Skeletal muscle tissue (tissue), 4 donors: Measurements from ENCODE around the gene ADAMTSL2. TPM values are rescaled to one million over a fixed set of nuclear protein-coding genes. Genes with fewer than 3 reads are reported as not detected.

Source experiments
- H3K27ac ChIP-seq: one replicate; pipeline ENCODE4 v1.7.0; 2013; ENCODE audit warnings: mild to moderate bottlenecking, low read depth, low read length, inconsistent platforms
- H3K27me3 ChIP-seq, 3 donors: one replicate each; pipeline ENCODE4 v1.7.0; 2013; ENCODE audit warnings: low read length in 3 of 3; ENCODE audit not compliant: control insufficient read depth in 3 of 3, insufficient read depth in 3 of 3
- H3K36me3 ChIP-seq, 3 donors: one replicate each; pipeline ENCODE4 v1.7.0; 2013; ENCODE audit warnings: low read length in 3 of 3; ENCODE audit not compliant: control insufficient read depth in 3 of 3, insufficient read depth in 3 of 3
- H3K4me1 ChIP-seq, 3 donors: one replicate each; pipeline ENCODE4 v1.7.0; 2013; ENCODE audit warnings: low read length in 3 of 3, mild to moderate bottlenecking in 3 of 3; ENCODE audit not compliant: control insufficient read depth in 3 of 3, insufficient read depth in 3 of 3
- H3K4me3 ChIP-seq, 3 donors: one replicate each; pipeline ENCODE4 v1.7.0; 2013; ENCODE audit warnings: low read length in 3 of 3
- H3K9ac ChIP-seq, 3 donors: one replicate each; pipeline ENCODE4 v1.7.0; 2013; ENCODE audit warnings: low read length in 3 of 3, mild to moderate bottlenecking in 3 of 3, moderate library complexity in 2 of 3, low read depth in 1 of 3
- H3K9me3 ChIP-seq, 3 donors: one replicate each; pipeline ENCODE4 v1.7.0; 2013; ENCODE audit warnings: low read length in 3 of 3; ENCODE audit not compliant: control insufficient read depth in 3 of 3
- total RNA-seq: library from RNA; depleted of rRNA; stranded (reverse); fragments of >200 nt; gene quantifications from one replicate; pipeline ENCODE4 v1.2.3, GENCODE V29; 2014
- donor health status: Osteomylitis.

Gene ADAMTSL2
- total RNA-seq, 1 donor from 2014 or later: 4.7 TPM

DNA sequence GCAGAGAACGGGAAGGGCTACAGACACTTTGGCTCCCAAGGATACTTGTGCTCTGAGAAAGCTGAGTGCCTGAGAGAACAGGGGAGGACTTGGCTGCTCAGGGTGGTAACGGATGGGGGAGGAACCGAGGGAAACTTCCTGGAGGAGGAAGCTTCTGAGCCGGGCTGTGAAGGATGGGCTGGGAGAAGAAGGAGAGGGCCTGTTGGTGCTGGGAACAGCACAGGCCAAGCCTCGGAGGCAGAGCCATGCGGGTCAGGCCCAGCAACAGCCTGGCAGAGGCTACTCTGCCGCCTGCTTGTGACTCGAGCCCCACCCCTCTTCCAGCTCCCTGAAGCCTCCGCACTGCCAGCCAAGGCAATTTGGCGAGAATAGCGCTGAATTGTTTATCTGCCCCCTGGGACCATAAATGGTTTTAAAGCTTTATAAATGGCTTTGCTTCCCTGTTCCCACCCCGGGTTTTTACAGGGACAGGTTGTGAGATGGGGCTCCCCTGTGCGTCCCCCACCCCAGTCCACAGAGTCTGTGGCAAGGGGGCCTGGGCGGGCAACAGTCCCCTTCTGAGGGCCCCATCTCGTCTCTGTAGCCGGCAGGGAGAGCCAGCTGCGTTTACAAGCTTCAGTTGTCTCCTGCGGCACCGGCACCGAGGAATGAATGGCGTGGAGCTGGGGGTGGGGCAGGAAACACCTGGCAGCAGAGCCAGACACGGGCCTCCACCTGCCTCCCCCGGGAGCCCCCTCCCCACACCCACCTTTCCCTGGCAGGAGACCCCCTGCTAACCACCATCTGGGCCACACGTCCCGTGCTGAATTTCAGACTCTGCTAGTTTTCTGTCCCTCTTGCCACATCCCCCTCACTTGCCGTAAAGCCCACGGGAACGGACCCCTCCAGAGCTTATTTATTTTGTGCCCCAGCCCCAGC lies 50.3 kb downstream of the ADAMTSL2 start:
- Histone ChIP-seq H3K4me1 (peaks cover 9 to 11% (median 11%) of the 10 kb centered on the region in 3 donors), H3K27me3 (peaks cover 41 to 65% (median 47%) of the 10 kb centered on the region in 3 donors)

DNA sequence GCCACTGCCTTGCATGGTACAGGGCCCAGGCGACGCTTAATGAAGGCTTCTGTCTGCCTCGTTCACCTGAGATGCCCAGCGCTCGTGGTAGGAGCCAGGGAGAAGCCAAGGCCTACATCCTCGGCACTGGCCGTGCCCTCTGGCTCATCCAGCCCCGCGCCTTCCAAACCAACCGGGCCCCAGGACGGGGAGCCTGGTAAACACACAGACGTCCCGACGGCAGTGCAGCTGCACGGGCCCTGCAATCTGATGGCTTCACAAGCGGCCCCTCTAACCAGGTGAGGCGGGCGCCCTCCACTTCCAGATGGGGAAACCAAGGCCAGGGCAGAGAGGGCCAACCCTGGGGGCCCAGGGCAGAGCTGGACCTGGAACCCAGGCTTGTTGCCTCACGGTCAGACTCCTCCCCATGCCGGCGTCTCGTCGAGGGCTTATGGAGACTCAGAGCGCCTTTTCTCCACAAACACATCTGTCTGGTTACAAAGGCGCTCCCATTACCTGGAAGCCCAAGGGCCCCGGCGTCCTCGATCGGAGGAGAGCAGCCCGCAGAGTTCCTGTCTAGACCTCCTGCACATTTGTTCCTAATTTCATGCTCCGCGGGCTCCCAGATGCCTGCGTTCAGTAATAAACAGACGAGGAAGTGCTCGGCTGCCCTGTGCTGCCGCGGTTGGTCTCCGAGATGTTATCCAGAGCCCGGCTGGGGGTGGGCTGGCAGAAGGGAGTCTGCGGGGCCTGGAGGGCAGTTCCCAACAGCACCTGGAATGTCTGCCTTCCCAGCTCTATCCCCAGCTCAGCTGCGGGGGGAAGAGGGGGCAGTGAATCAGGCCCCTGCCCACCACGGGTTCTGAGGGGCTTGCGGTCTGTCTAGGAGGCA lies 51.2 kb downstream of the ADAMTSL2 start:
- H3K9ac ChIP-seq: no peak overlapping the region
- peaks cover 41 to 68% (median 47%) of the 10 kb centered on the region in 3 donors for H3K27me3 ChIP-seq
- H3K9me3 ChIP-seq: no peaks in the 10 kb centered on the region
- H3K27ac ChIP-seq: no peak overlapping the region
- no peaks in the 10 kb centered on the region for H3K36me3 ChIP-seq
- no peak overlapping the region for H3K4me3 ChIP-seq
- peaks cover 9 to 11% (median 11%) of the 10 kb centered on the region in 3 donors for H3K4me1 ChIP-seq

More for the DNA sequence above, 50.3 kb downstream of the ADAMTSL2 start:
- H3K9me3 ChIP-seq: no peaks in the 10 kb centered on the region
- no peaks in the 10 kb centered on the region for H3K36me3 ChIP-seq
- H3K9ac ChIP-seq: no peak overlapping the region
- H3K27ac ChIP-seq: no peak overlapping the region
- H3K4me3 ChIP-seq: no peak overlapping the region

DNA sequence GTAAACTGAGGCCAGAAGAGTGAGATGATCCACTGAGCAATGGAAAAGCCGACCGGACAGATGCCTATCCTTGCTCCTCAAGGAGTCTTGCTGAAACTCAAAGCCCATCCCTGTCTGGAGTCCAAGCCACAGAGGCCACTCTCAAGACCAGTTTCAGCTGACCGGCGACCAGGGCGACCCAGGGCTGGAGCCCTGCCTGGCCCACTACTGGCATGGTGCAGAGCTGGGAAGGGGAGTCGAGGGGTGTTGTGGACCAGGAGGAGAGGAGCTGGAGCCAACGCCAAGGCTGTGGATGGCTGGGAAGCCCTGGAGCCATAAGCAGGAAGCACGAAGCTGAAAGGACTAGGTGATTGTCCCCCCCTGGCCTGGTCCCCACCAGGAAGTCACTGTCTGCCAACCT lies 52.5 kb downstream of the ADAMTSL2 start:
- no peak overlapping the region for H3K9ac ChIP-seq
- H3K9me3 ChIP-seq: no peaks in the 10 kb centered on the region
- H3K36me3 ChIP-seq: no peaks in the 10 kb centered on the region
- no peak overlapping the region for H3K4me3 ChIP-seq
- no peak overlapping the region for H3K27ac ChIP-seq
- H3K27me3 ChIP-seq: peaks cover 41 to 81% (median 51%) of the 10 kb centered on the region in 3 donors
- peaks cover 9 to 11% (median 11%) of the 10 kb centered on the region in 3 donors for H3K4me1 ChIP-seq

DNA sequence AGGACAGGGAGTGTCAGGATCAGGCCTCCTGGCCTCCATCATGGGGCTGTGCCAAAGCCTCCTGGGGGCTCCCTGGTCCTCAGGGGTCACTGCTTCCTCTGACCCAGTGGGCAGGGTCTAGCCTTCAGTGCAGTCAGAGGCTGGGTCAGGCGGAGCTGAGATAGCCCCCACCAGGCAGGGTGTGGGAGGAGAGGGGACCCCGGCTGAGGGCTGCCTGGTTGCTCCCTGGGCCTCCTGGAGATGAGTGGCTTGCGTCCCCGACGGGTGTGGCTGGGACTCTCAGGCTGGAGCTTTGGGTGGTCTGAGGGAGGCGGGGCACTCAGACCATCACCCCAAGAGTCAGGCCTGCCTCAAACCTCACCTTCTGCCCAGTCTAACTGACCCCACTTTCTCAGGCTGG lies 53.0 kb downstream of the ADAMTSL2 start:
- Histone ChIP-seq H3K4me3 (no peak overlapping the region), H3K27ac (no peak overlapping the region), H3K9ac (no peak overlapping the region), H3K27me3 (peaks cover 41 to 82% (median 51%) of the 10 kb centered on the region in 3 donors), H3K9me3 (no peaks in the 10 kb centered on the region), H3K4me1 (peaks cover 9 to 11% (median 11%) of the 10 kb centered on the region in 3 donors), H3K36me3 (no peaks in the 10 kb centered on the region)

DNA sequence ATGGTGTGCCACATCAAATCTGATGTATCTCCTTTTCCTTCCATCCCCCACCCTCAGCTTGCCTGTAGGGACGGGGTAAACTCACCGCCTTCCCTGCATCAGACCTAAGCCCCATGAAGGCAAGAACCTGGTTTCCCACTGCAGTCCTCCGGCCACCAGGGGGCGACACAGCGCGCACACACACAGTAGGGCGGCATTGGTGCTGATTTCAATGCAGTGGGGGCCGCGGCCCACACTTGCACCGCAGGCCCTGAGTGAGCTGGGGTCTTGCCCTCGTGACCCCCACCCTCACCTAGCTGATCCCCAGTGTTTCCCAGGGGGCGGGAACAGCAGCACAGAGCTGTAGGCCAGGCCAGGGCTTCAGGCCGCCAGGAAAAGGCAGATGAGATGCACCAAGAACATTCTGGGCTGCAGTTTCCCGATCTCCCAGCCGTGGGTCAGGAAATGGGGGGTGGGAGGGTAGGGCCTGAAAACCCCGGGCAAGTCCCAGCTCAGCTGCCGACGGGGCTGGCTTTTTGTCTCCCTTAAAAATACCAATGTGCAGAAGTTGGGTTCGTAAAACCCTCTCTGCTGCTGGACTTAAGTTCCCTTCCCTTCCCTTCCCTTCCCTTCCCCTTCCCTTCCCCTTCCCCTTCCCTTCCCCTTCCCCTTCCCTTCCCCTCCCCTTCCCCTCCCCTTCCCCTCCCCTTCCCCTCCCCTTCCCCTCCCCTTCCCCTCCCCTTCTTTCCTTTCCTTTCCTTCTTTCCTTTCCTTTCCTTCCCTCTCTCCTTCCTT lies 55.1 kb downstream of the ADAMTSL2 start:
- no peak overlapping the region for H3K9ac ChIP-seq
- H3K36me3 ChIP-seq: no peaks in the 10 kb centered on the region
- H3K4me3 ChIP-seq: no peak overlapping the region
- H3K27ac ChIP-seq: no peak overlapping the region
- H3K27me3 ChIP-seq: peaks cover 35 to 84% (median 40%) of the 10 kb centered on the region in 3 donors
- no peaks in the 10 kb centered on the region for H3K9me3 ChIP-seq
- H3K4me1 ChIP-seq: peaks cover 4 to 7% (median 7%) of the 10 kb centered on the region in 3 donors

DNA sequence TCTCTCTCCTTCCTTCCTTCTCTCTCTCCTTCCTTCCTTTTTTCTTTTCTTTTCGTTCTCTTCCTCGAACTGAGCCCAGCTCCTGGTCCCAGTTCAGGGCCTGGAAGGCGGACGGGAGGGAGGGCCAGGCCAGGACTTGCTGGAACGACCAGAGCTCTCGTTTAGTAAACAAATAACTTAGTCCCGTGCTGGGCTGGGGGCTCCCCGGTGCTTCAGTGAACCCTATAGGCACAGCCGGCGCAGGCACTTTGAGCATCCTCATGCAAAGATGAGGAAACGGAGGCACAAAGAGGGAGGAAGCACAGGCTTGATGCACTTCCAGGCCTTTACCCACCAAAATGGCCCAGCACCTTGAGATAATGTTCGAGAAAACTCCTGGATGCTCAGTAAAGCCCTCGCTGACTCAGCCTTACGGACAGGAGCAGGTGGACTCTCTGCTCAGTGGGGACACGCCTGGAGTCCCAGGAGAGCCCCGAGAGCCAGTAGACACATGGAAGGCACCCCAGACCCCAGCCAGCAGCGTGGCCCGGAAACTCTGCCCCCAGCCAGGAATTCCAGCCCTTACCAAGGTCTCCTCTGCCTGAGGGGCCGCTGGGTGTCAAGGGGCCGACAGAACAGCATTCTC lies 55.8 kb downstream of the ADAMTSL2 start:
- Histone ChIP-seq H3K27me3 (peaks cover 28 to 78% (median 38%) of the 10 kb centered on the region in 3 donors), H3K4me3 (no peak overlapping the region), H3K4me1 (peaks cover 0 to 4% (median 4%) of the 10 kb centered on the region in 3 donors)

DNA sequence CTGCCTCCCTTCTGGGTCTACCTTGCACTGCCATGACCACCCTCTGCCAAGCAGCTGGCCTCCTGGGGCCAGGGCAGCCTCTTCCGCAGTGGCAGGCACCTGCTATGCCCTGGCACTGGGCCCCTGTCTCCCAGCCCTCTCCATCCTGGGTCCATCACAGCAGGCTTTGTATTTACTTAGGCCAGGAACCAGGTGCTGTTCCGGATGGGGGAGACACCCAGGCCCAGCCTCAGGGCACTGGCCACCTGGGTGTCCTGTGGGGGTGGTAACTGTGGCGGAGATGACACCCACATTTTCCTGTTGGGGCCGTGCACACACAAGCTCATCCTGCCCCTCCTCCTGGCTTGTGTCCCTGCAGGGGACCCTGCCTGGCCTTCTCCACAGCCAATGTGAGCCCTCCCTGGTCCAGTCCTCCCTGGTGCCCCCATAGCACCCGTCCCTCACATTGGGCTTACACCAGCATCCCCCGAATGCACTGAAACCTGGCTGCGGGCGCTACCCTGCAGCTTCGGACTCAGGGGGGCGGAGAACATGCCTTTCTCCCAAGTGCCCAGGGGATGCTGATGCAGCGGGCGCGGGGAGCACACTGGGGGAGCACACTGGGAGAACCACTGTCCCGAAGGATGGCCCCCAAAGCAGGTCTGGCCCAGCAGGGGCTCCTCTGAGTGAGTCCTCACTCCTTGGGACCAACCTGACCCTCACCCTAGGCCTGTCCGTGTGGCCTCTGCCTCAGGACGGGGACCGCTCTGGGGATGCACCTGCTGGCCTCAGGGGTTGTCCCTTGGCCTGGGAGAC lies 56.8 kb downstream of the ADAMTSL2 start:
- H3K27me3 ChIP-seq: peaks cover 18 to 74% (median 31%) of the 10 kb centered on the region in 3 donors
- H3K9ac ChIP-seq: no peak overlapping the region
- no peak overlapping the region for H3K4me3 ChIP-seq
- no peaks in the 10 kb centered on the region for H3K4me1 ChIP-seq
- no peaks in the 10 kb centered on the region for H3K36me3 ChIP-seq
- peaks cover 0 to under 1% (median 0%) of the 10 kb centered on the region in 3 donors for H3K9me3 ChIP-seq
- no peak overlapping the region for H3K27ac ChIP-seq

More for the DNA sequence above, 55.8 kb downstream of the ADAMTSL2 start:
- no peak overlapping the region for H3K27ac ChIP-seq
- no peaks in the 10 kb centered on the region for H3K36me3 ChIP-seq
- no peaks in the 10 kb centered on the region for H3K9me3 ChIP-seq
- H3K9ac ChIP-seq: no peak overlapping the region

DNA sequence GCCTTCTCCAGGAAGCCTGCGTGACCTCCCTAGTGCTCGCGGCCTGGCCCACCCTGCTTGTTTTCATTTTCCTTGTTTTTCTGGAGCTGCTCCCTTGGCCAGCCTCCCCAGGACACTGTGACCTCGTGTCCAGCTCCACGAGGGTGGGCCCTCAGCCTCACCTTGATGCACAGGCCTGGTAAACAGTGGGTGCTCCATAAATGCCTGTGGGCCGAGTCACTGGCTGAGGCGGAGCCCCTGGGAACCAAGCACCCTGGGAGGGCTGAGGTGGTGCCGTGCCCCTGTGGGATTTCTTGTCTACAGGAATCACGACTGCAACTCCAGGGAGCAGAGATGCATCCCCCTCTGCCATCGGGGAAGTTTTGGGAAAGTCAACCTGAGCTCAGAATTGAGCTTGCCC lies 57.5 kb downstream of the ADAMTSL2 start:
- Histone ChIP-seq H3K9me3 (peaks cover 0 to 4% (median 3%) of the 10 kb centered on the region in 3 donors), H3K9ac (no peak overlapping the region), H3K4me1 (no peaks in the 10 kb centered on the region), H3K4me3 (no peak overlapping the region), H3K27ac (no peak overlapping the region), H3K27me3 (peaks cover 11 to 68% (median 25%) of the 10 kb centered on the region in 3 donors), H3K36me3 (no peaks in the 10 kb centered on the region)
